ENCODE measurements around the gene RNF169. TPM values are rescaled to one million over a fixed set of nuclear protein-coding genes. Genes with fewer than 3 reads are reported as not detected.

Gene RNF169
- total and polyA plus RNA-seq, 2 of the 4 experiments (the other 2 are of a cell fraction): 3.6 to 23.3 TPM

DNA sequence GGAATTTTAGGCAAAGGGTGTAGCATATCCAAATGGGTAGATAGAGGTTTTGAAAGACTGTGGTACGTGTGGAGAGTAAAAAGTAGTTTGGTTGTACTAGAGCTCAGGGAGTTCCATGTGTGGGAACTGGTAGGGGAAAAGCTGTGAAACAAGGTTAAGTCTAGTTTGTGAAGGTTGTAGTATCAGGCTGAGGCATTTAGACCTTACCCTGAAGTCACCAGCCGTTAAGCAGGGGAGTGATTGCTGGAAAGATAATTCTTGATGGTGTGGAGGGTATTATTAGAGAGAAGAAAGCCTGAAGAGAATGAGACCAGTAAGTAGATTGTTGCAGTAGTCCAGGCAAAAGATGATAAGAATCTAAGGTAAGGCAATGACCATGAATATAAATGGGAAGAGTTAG is 68.0 kb downstream of the RNF169 start:
- CTCF ChIA-PET: no interaction called here

More for the DNA sequence above, 68.0 kb downstream of the RNF169 start:
- Histone ChIP-seq H3K27me3 (ENCODE audit: control insufficient read depth, insufficient read depth, low read length) (no peaks in the 10 kb centered on the region), H3K4me1 (ENCODE audit: control insufficient read depth, insufficient read depth, low read length) (peaks cover 15% of the 10 kb centered on the region), H3K4me2 (ENCODE audit: low read depth, low read length) (no peak overlapping the region), H3K27ac (ENCODE audit: insufficient read depth, low read length) (no peak overlapping the region), H2BK120ac (ENCODE audit: low read depth, low read length) (no peak overlapping the region), H3K18ac (ENCODE audit: low read depth, low read length) (no peak overlapping the region), H3K14ac (replicated peaks; ENCODE audit: low read depth, low read length) (no peak overlapping the region), H2AK9ac (replicated peaks; ENCODE audit: low read depth, low read length, poor library complexity) (no peak overlapping the region), H2BK5ac (ENCODE audit: low read depth, low read length, poor library complexity, severe bottlenecking) (no peak overlapping the region), H2AK5ac (ENCODE audit: low read depth, low read length) (no peak overlapping the region), H3K4me3 (ENCODE audit: insufficient read depth, low read depth, low read length) (no peak overlapping the region), H3K36me3 (ENCODE audit: control insufficient read depth, insufficient read depth, low read length) (peaks cover 4% of the 10 kb centered on the region; the same call in 1 of the 2 replicates), H3K79me1 (ENCODE audit: low read depth in 1 of 2, low read length in 2 of 2) (peaks cover 17 to 32% of the 10 kb centered on the region in 2 experiments), H3K23ac (ENCODE audit: low read depth, low read length) (no peak overlapping the region), H3K56ac (ENCODE audit: extremely low read depth, insufficient read depth, low read length) (no peak overlapping the region), H3K4ac (ENCODE audit: low read depth, low read length) (no peak overlapping the region), H4K20me1 (ENCODE audit: insufficient read depth, low read length) (0 out of 2 replicates have a peak, but pooled peaks cover 4% of the 10 kb centered on the region), H2BK20ac (ENCODE audit: low read depth, low read length) (no peak overlapping the region), H2AFZ (replicated peaks; ENCODE audit: low read length, poor library complexity) (no peak overlapping the region), H3K9ac (ENCODE audit: low read depth, low read length) (no peak overlapping the region), H4K8ac (ENCODE audit: low read depth in 2 of 2, low read length in 2 of 2) (no peak overlapping the region), H2BK15ac (ENCODE audit: low read depth, low read length) (no peak overlapping the region), H4K5ac (ENCODE audit: low read depth, low read length) (no peak overlapping the region), H3K9me3 (ENCODE audit: control insufficient read depth, insufficient read depth, low read length) (no peaks in the 10 kb centered on the region), H4K91ac (ENCODE audit: insufficient read depth, low read depth, low read length) (no peak overlapping the region), H3K9me1 (ENCODE audit: insufficient read depth, low read length) (0 out of 2 replicates have a peak, but pooled peaks cover 3% of the 10 kb centered on the region)
- no peak for TF ChIP-seq RCOR1 (IDR thresholded peaks at IDR 0.05; ENCODE audit: insufficient replicate concordance, low read length)
- TF ChIP-seq NFE2L2 (IDR thresholded peaks at IDR 0.05; ENCODE audit: low read depth, low read length): no peak
- no peak for TF ChIP-seq MXI1 (IDR thresholded peaks at IDR 0.05; ENCODE audit: borderline replicate concordance, low read depth, low read length)
- no peak for TF ChIP-seq MAZ (IDR thresholded peaks at IDR 0.05; ENCODE audit: borderline replicate concordance, low read depth, low read length)
- no peak for TF ChIP-seq CHD1 (IDR thresholded peaks at IDR 0.05; ENCODE audit: low read depth, low read length)
- TF ChIP-seq BHLHE40 (IDR thresholded peaks at IDR 0.05; ENCODE audit: low read depth, low read length): no peak
- TF ChIP-seq MAFK (IDR thresholded peaks at IDR 0.05; ENCODE audit: low read depth, low read length): no peak
- POLR2A ChIA-PET (ENCODE audit: unreplicated experiment): no interaction called here
- BruUV-seq (replicated peaks): no TSS peak
- DNase-seq: no peak
- intact Hi-C loops (cut with micrococcal nuclease): loop anchor here (5.0 kb wide), 1 partner anchor 64 kb away; no protein-coding TSS in a partner anchor
- 100% methylated on average over 2 of the region's 2 CpGs; no CpG with 5 or more reads in 1 of the 2 experiments for WGBS, 2 experiments (ENCODE audit: extremely low coverage in 2 of 2, insufficient read length in 1 of 2)
- no peak for ATAC-seq (ENCODE audit: low read depth)
- dilution Hi-C loops (cut with HindIII; ENCODE audit: low sequenced_read_pairs, unreplicated experiment): no loop called here
- in situ Hi-C loops (cut with MboI; ENCODE audit: low sequenced_read_pairs): no loop called here
